C4-2B (cell line): Measurements from ENCODE around the gene OGFOD1.

Experiments used
- ZFX ChIP-seq: fragments of 450-650 bp; IDR thresholded peaks from 2 replicates; pipeline ENCODE4 v1.6.1; 2017
- TF ChIP-seq, protein P1 (sequence below): fragments of 450-650 bp; conservative IDR thresholded peaks from 2 replicates; pipeline ENCODE4 v1.5.1; 2017; ENCODE audit warnings: mild to moderate bottlenecking

- TF ChIP-seq, protein P1, sequence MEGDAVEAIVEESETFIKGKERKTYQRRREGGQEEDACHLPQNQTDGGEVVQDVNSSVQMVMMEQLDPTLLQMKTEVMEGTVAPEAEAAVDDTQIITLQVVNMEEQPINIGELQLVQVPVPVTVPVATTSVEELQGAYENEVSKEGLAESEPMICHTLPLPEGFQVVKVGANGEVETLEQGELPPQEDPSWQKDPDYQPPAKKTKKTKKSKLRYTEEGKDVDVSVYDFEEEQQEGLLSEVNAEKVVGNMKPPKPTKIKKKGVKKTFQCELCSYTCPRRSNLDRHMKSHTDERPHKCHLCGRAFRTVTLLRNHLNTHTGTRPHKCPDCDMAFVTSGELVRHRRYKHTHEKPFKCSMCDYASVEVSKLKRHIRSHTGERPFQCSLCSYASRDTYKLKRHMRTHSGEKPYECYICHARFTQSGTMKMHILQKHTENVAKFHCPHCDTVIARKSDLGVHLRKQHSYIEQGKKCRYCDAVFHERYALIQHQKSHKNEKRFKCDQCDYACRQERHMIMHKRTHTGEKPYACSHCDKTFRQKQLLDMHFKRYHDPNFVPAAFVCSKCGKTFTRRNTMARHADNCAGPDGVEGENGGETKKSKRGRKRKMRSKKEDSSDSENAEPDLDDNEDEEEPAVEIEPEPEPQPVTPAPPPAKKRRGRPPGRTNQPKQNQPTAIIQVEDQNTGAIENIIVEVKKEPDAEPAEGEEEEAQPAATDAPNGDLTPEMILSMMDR: no peak
- peak; percentile 97 for TF ChIP-seq ZFX
These were observed 26.4 kb upstream of the OGFOD1 start for GRCh38 chr16:56424791-56425438.
